SU-DHL-6 (cell line): ENCODE data around the gene EFCAB6.

Experiments used
- EZH2phosphoT487 ChIP-seq: fragments of 200-600 bp; sonication (generic), shearing (Covaris generic); conservative IDR thresholded peaks from 2 replicates; pipeline ENCODE4 v1.6.1; 2018; ENCODE audit warnings: mild to moderate bottlenecking, antibody characterized with exemption, low read length, moderate library complexity, mixed read lengths
- TF ChIP-seq, protein P1 (sequence below): fragments of 200-600 bp; sonication (generic); IDR thresholded peaks from one replicate; pipeline ENCODE4 v1.5.1; 2017; ENCODE audit warnings: antibody characterized with exemption, mild to moderate bottlenecking, low read length, moderate library complexity; ENCODE audit not compliant: insufficient read depth, poor library complexity, severe bottlenecking

DNA sequence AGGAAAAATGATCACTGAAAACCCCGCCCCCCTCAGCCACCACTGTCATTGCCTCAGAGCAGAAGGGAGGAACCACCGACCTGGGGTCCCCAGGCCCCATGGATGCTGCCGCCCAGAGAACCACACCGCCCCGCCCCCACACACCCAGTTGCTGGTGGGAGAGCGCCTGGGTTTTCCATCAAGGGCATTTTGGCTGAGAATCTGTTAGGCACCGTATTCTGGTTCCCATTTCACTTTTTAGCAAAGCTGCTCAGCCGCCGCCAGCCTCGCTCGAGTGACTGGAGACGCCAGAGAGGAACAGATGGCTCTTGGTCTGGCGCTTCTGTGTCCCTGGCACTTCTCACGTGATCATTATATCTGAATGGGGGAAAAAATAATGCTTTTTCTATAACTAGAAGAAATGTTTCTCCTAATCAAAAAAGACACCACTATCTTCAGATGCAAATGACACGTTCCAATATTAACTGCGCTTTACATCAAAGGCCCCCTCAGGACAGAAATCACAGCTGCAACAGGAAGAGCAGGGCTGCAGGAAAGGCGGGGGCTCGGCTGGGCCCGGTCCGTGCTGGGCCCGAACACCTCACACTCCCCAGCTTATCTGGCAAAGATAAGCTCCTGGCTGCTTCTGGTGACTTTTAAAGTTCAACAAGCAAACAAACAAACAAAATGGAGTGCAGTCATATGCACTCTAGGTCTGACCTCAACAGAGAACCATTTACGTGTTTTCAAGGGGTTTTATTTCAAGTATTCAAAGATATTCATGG, 250.5 kb downstream of the EFCAB6 start:
- TF ChIP-seq, protein P1, sequence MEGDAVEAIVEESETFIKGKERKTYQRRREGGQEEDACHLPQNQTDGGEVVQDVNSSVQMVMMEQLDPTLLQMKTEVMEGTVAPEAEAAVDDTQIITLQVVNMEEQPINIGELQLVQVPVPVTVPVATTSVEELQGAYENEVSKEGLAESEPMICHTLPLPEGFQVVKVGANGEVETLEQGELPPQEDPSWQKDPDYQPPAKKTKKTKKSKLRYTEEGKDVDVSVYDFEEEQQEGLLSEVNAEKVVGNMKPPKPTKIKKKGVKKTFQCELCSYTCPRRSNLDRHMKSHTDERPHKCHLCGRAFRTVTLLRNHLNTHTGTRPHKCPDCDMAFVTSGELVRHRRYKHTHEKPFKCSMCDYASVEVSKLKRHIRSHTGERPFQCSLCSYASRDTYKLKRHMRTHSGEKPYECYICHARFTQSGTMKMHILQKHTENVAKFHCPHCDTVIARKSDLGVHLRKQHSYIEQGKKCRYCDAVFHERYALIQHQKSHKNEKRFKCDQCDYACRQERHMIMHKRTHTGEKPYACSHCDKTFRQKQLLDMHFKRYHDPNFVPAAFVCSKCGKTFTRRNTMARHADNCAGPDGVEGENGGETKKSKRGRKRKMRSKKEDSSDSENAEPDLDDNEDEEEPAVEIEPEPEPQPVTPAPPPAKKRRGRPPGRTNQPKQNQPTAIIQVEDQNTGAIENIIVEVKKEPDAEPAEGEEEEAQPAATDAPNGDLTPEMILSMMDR, result no peak
- no peak for TF ChIP-seq EZH2phosphoT487
